ENCODE results near the gene NANOS1. TPM values are rescaled to one million over a fixed set of nuclear protein-coding genes. Genes with fewer than 3 reads are reported as not detected.

NANOS1 gene
- total RNA-seq, 1 experiment from 2014 or later = 4.6 TPM

GRCh38 chr10:119005362-119006043, 24.0 kb upstream of the NANOS1 start:
- peaks cover 11% of the 10 kb centered on the region for H3K4me1 Mint-ChIP-seq (ENCODE audit: low read depth, unreplicated experiment)
- no TSS peak for BruUV-seq (replicated peaks)
- H3K36me3 Mint-ChIP-seq (ENCODE audit: insufficient read depth, unreplicated experiment) = peaks cover 4% of the 10 kb centered on the region
- no peaks in the 10 kb centered on the region for H3K27me3 Mint-ChIP-seq (ENCODE audit: unreplicated experiment)
- no peaks in the 10 kb centered on the region for H3K9me3 Mint-ChIP-seq (ENCODE audit: low read depth, unreplicated experiment)
- H3K27ac Mint-ChIP-seq (ENCODE audit: unreplicated experiment) = no peak overlapping the region
- intact Hi-C loops (cut with micrococcal nuclease; ENCODE audit: unreplicated experiment) = loop anchor here (10.0 kb wide), 1 partner anchor 151 kb away; no protein-coding TSS in a partner anchor
- no peak for DNase-seq
- CTCF ChIA-PET = no interaction called here
- no peak overlapping the region for H3K4me3 Mint-ChIP-seq (ENCODE audit: low read depth, unreplicated experiment)
- TF ChIP-seq, protein P1, sequence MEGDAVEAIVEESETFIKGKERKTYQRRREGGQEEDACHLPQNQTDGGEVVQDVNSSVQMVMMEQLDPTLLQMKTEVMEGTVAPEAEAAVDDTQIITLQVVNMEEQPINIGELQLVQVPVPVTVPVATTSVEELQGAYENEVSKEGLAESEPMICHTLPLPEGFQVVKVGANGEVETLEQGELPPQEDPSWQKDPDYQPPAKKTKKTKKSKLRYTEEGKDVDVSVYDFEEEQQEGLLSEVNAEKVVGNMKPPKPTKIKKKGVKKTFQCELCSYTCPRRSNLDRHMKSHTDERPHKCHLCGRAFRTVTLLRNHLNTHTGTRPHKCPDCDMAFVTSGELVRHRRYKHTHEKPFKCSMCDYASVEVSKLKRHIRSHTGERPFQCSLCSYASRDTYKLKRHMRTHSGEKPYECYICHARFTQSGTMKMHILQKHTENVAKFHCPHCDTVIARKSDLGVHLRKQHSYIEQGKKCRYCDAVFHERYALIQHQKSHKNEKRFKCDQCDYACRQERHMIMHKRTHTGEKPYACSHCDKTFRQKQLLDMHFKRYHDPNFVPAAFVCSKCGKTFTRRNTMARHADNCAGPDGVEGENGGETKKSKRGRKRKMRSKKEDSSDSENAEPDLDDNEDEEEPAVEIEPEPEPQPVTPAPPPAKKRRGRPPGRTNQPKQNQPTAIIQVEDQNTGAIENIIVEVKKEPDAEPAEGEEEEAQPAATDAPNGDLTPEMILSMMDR (IDR thresholded peaks at IDR 0.05; ENCODE audit: unreplicated experiment) = no peak

GRCh38 chr10:119006451-119007210, 22.9 kb upstream of the NANOS1 start:
- H3K4me3 Mint-ChIP-seq (ENCODE audit: low read depth, unreplicated experiment) = no peak overlapping the region
- peaks cover 4% of the 10 kb centered on the region for H3K36me3 Mint-ChIP-seq (ENCODE audit: insufficient read depth, unreplicated experiment)
- DNase-seq = peak; percentile 49
- CTCF ChIA-PET = interaction anchor here (0.5 to 0.9 kb wide), 4 partner anchors 19 to 252 kb away, joined by 3 to 6 read pairs (median 4); partner anchors contain the start of gene CACUL1
- no TSS peak for BruUV-seq (replicated peaks)
- no peaks in the 10 kb centered on the region for H3K9me3 Mint-ChIP-seq (ENCODE audit: low read depth, unreplicated experiment)
- TF ChIP-seq, protein P1 (IDR thresholded peaks at IDR 0.05; ENCODE audit: unreplicated experiment) = no peak
- intact Hi-C loops (cut with micrococcal nuclease; ENCODE audit: unreplicated experiment) = loop anchor here (10.0 kb wide), 1 partner anchor 152 kb away; no protein-coding TSS in a partner anchor
- H3K27ac Mint-ChIP-seq (ENCODE audit: unreplicated experiment) = no peak overlapping the region
- H3K27me3 Mint-ChIP-seq (ENCODE audit: unreplicated experiment) = no peaks in the 10 kb centered on the region
- H3K4me1 Mint-ChIP-seq (ENCODE audit: low read depth, unreplicated experiment) = peaks cover 11% of the 10 kb centered on the region

DNA sequence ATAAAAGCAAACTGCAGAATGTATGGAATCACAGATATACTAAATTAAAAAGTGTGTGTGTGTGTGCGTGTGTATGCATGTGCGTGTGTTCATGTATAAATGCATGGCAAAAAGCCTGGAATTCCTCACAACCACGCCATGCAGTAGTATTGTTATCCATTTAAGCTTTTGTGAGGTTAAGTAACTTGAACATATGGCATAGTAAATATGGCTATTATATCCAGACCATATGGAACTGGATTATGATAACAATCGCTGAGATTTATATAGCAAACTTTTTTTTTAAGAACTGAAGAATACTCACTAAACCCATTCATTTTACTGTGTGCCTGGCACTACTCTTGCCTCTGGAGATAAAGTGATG, 22.3 kb upstream of the NANOS1 start:
- Mint-ChIP-seq H3K27ac (ENCODE audit: unreplicated experiment) (no peak overlapping the region), H3K27me3 (ENCODE audit: unreplicated experiment) (no peaks in the 10 kb centered on the region), H3K4me1 (ENCODE audit: low read depth, unreplicated experiment) (peaks cover 11% of the 10 kb centered on the region), H3K4me3 (ENCODE audit: low read depth, unreplicated experiment) (no peak overlapping the region), H3K9me3 (ENCODE audit: low read depth, unreplicated experiment) (no peaks in the 10 kb centered on the region), H3K36me3 (ENCODE audit: insufficient read depth, unreplicated experiment) (peaks cover 4% of the 10 kb centered on the region)
- TF ChIP-seq, protein P1 (IDR thresholded peaks at IDR 0.05; ENCODE audit: unreplicated experiment) = no peak
- CTCF ChIA-PET = interaction anchor here (0.6 to 0.8 kb wide), 2 partner anchors 94 to 252 kb away, joined by 3 to 4 read pairs; partner anchors contain the start of gene CACUL1
- DNase-seq = no peak
- intact Hi-C loops (cut with micrococcal nuclease; ENCODE audit: unreplicated experiment) = loop anchor here (10.0 kb wide), 1 partner anchor 152 kb away; no protein-coding TSS in a partner anchor
- BruUV-seq (replicated peaks) = no TSS peak

GRCh38 chr10:119020627-119020946, 8.9 kb upstream of the NANOS1 start:
- TF ChIP-seq, protein P1 (IDR thresholded peaks at IDR 0.05; ENCODE audit: unreplicated experiment) = no peak
- intact Hi-C loops (cut with micrococcal nuclease; ENCODE audit: unreplicated experiment) = loop anchor here (10.0 kb wide), 2 partner anchors 106 to 186 kb away; no protein-coding TSS in a partner anchor
- no peak for DNase-seq
- H3K4me3 Mint-ChIP-seq (ENCODE audit: low read depth, unreplicated experiment) = no peak overlapping the region
- no peaks in the 10 kb centered on the region for H3K36me3 Mint-ChIP-seq (ENCODE audit: insufficient read depth, unreplicated experiment)
- CTCF ChIA-PET = no interaction called here
- BruUV-seq (replicated peaks) = no TSS peak
- H3K9me3 Mint-ChIP-seq (ENCODE audit: low read depth, unreplicated experiment) = no peaks in the 10 kb centered on the region
- peaks cover 28% of the 10 kb centered on the region for H3K4me1 Mint-ChIP-seq (ENCODE audit: low read depth, unreplicated experiment)
- H3K27ac Mint-ChIP-seq (ENCODE audit: unreplicated experiment) = no peak overlapping the region
- H3K27me3 Mint-ChIP-seq (ENCODE audit: unreplicated experiment) = no peaks in the 10 kb centered on the region
